GM12873 (cell line): ENCODE data around the gene ANKRD1.

Source experiments
- CTCF ChIP-seq: IDR thresholded peaks from 2 replicates; pipeline ENCODE4 v1.5.1; 2012; ENCODE audit warnings: low read depth, mild to moderate bottlenecking, moderate library complexity, low read length, control low read depth; ENCODE audit not compliant: insufficient read depth; ENCODE audit errors: missing control alignments

The ANKRD1 gene

GRCh38 chr10:90919683-90920574 is 958 bp downstream of the ANKRD1 start:
- TF ChIP-seq CTCF: no peak

- no peak for TF ChIP-seq CTCF
These were observed 2.9 kb downstream of the ANKRD1 start for GRCh38 chr10:90917968-90918318.

GRCh38 chr10:90917238-90917967 is 3.5 kb downstream of the ANKRD1 start:
- no peak for TF ChIP-seq CTCF

- no peak for TF ChIP-seq CTCF
These were observed 4.3 kb downstream of the ANKRD1 start for GRCh38 chr10:90916392-90917237.

DNA sequence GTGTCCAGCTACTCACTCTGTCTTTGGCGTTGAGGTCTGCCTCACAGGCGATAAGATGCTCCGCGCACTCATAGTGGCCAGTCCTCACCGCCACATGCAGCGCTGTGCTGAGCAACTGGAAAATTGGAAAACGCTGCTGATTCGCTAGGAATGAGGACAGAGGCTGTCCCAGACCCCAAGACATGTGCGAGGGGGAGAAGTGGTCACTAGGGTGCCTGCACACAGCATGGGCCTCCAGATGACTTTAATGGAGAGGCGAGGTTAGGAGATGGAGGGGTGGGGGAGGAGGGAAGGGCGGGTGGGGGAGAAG is 5.2 kb downstream of the ANKRD1 start:
- no peak for TF ChIP-seq CTCF

GRCh38 chr10:90914992-90915765 is 5.7 kb downstream of the ANKRD1 start:
- no peak for TF ChIP-seq CTCF
